ENCODE measurements around the gene ATP6V1C2.
A peak's percentile ranks its signal among the peaks of the same experiment; 100 is the strongest.

The ATP6V1C2 gene, protein sequence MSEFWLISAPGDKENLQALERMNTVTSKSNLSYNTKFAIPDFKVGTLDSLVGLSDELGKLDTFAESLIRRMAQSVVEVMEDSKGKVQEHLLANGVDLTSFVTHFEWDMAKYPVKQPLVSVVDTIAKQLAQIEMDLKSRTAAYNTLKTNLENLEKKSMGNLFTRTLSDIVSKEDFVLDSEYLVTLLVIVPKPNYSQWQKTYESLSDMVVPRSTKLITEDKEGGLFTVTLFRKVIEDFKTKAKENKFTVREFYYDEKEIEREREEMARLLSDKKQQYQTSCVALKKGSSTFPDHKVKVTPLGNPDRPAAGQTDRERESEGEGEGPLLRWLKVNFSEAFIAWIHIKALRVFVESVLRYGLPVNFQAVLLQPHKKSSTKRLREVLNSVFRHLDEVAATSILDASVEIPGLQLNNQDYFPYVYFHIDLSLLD

DNA sequence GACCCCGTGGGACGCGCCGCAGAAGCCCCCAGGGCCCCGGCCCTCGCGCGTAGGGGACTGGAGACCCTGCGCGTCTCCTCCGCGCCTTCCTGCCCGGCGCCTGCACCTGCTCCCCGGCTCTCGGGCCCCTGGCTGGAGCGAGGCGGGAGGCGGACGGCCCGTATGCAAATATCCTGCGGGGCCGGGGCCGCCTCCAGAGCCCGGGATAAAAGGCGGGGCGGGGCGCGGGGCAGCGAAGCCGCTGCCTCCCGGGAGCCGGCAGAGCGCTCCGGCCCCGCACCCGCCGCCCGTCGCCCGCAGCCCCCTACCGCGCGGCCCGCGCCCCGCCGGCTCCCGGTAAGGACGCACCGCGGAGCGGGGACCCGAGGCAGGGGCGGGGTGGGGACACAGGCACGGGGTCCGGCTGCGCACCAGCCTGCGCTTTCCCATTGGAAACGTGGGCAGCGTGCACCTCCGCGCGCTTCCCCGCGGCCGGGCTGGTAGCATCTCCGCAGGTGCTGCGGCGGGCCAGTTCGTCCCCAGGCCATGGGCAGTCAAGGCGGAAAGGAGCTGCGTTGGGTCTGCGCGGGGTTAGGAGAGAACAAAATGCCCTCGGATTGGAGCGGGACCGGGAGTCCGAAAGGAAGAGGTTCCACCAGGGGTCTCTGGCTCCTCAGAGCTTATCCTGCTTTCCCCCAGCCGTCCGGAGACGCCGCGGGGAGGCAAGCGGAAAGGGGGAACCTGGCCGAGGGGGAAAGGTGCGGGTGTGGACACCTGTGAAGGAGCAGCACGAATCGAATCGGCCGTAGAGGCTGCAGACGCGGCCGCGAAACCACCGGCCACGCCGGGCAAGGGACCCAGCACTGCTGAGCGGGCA lies at the start of gene ATP6V1C2:
Gene ATP6V1C2, plus strand, starts transcription at position 235 of the 856 bp plus-strand sequence. CDS start 1,220 bp downstream, outside the sequence.
- DNase-seq: peak; percentile 56

DNA sequence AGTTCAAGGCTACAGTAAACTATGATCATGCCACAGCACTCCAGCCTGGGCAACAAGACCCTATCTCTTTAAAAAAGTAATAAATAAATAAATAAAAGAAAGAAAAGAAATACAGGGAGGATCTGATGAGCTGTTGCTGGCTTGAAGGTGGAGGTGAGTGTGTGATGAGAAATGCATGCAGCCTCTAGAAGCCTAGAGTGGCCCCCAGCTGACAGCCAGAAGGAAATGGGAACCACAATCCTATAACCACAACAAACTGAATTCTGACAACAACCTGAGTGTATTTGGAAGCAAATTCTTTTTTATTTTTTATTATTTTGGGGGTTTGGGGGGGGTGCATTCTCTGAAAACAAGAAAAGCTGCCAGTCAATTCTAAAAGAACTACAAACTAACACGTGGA lies 46.3 kb upstream of the ATP6V1C2 start:
- DNase-seq: no peak

DNA sequence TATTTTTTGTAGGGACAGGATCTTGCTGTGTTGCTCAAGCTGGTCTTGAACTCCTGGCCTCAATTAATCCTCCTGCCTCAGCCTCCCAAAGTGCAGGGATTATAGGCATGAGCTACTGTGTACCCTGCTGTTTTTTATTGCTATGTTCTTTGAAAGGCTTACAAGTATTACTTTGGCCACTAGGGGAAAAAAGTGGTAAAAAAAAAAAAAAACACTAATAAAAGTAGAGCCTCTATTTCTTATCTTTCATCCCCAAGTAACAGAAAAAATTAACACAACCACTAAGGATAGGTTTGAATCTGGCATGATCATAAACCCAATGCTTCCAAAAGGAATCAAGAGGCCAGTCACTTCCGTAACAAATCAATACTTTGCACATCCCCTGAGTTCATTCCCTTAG lies 43.2 kb upstream of the ATP6V1C2 start:
- no peak for DNase-seq

DNA sequence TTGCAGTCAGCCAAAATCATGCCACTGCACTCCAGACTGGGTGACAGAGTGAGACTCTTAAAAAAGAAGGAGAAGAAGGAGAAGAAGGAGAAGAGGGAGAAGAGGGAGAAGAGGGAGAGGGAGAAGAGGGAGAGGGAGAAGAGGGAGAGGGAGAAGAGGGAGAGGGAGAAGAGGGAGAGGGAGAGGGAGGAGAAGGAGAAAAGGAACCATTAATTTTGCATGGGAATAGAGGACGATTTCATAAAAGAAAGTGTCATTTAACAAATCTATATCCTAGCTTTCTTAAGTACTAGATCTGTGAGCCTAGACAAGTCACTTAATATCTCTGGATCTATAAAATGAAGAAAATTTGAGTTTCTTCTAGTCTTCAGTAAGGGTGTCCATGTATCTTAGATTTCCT lies 41.2 kb upstream of the ATP6V1C2 start:
- DNase-seq: no peak

DNA sequence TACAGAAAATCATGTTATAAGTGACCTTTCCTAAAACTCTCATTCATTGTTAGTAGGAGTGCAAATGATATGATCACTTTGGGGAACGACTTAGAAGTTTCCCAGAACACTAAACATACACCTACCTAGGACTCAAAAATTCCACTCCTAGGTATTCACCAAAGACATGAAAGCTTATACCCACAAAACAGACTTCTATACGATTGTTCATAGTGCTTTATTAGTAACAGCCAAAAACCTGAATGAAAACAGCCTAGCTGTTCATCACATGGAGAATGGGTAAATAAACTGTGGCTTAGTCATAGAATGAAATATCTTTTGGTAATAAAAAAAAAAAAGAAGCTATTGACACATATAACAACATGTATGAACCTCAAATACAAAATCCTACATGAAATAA lies 40.5 kb upstream of the ATP6V1C2 start:
- DNase-seq: no peak

DNA sequence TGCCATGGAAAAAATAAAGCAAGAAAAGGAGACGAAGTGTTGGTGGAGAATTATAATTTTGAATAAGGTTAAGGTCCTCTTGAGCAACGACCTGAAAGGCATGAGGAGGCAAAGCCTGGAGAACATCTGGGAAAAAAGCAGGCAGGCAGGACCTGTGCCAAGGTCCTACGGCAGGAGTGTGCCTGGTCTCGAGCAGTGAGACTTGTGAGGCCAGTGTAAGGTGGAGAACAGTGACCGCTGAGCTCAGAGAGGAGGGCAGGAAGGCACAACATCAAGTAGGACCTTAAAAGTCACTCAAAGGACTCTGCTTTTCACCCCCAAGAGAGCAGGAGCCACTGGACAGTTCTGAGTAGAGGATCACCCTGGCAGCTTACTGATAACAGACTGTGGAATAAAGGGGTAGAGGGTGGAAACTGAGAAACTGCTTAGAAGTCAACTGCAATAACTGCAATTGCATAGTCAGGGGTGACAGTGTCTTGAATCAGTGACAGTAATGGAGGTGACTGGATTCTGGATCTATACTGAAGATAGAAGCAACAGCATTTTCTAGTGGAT lies 35.2 kb upstream of the ATP6V1C2 start:
- DNase-seq: no peak

DNA sequence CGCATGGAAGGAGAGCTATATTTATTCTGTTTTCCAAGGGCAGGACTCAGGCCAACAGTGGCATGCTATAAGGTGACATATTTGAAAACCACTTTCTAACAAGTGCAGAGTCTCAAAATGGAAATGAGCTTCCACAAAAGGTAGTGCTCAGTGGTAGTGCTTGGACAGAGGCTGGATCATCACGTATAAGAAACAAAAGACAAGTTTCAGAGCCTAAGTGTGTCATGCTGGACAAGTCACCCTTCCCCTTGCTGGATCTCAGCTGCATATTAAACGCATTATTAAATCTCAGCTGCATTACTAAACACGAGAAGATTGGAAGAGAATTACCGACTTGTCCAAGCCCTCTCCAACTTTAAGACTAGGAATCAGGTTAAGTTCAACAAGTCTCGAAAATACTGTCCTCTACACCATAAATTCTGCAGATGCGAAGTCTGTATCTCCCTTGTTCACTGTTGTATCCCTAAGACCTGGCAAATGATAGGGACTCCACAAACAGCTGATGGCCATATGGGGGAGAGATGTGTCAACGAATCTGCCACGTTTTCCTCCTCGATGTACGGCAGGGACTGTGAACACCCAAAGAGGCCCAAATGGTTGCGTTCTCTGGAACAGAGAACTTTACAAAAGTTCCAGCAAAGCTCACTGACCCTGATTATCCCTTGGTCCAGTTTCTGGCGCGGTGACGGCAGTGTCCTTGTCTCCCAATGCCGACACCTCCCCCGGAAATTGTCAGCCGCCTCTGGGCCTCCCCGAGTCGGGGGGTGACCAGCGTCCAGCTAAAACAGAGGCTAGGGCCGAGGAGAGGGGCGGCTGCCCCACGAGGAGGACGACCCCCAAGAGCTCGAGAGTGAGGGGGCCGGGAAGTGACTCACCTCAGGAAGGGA lies 32.3 kb upstream of the ATP6V1C2 start:
- no peak for DNase-seq

DNA sequence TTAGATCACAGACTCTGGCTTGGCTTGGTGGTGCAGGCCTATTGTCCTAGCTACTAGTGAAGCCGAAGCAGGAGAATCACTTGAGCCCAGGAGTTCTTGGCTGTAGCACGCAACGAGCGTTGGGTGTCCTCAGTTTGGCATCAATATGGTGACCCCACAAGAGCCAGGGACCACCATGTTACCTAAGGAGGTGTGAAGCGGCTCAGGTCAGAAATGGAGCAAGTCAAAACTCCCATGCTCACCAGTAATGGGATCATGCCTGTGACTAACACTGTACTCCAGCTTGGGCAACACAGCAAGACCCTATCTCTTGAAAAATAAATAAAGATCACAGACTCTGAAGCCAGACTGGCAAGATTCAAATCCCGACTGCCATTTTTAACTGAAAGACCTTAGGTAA lies 29.9 kb upstream of the ATP6V1C2 start:
- DNase-seq: peak; percentile 34

DNA sequence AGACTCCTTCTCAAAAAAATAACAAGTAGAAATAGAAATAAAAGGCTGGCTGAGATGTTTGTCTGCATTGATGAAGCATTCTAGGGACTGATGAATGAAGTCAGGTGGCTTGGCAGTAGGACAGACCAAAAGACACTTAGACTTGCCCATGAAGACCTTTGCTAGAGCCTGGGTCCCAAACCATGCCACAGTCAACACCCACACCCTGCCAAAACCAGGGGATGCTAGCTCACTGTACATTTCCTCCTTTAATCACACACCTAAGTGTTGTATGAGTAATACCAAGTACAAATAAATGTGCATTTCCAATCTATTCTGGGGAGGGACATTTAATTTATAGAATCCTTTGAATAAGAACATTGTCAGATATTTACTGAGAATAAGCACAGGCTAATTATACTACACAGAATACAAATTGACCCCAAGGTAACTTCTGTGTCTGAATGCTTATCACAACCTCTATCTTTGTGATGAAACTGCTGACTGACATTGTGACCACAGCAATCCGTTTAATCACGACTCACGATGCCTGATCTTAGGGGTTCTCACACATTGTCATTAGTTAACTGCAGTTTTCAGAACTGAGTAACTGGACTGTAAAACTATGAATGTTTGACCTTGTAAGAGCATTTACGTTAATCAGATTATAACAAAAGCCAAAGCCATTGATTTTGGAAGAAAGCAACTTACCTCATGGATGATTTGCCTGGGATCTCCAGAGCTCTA lies 21.2 kb upstream of the ATP6V1C2 start:
- no peak for DNase-seq

DNA sequence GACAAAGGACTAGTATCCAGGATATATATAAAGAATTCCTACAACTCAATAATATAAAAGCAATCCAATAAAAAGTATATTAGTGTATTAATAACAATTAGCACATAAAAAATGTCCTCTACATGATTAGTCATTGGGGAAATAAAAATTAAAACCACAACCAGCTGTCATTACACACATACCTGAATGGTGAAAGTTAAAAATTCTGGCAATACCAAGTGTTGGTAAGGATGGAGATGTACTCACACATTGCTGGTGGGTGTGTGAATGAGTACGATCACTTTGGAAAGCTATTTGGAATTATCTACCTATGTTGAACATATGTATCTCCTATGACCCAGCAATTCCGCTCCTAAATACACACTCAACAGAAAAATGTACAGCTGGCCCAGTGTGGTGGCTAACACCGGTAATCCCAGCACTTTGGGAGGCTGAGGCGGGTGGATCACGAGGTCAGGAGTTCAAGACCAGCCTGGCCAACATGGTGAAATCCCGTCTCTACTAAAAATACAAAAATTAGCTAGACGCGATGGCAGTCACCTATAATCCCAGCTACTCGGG lies 17.3 kb upstream of the ATP6V1C2 start:
- no peak for DNase-seq

DNA sequence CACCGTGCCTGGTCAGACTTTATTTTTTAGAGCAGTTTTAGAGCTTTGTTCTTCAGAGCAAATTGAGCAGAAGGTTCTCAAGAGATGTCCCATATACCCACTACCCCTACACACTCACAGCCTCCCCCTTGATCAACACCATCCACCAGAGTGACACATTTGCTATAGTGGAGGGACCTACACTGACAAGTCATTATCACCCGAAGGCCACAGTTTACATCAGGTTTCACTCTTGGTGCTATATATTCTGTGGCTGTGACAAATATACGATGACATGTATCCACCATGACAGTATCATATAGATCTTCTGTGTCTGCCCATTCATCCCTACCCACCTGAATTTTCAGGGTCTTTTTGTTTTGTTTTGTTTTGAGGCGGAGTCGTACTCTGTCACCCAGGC lies 15.4 kb upstream of the ATP6V1C2 start:
- DNase-seq: no peak

DNA sequence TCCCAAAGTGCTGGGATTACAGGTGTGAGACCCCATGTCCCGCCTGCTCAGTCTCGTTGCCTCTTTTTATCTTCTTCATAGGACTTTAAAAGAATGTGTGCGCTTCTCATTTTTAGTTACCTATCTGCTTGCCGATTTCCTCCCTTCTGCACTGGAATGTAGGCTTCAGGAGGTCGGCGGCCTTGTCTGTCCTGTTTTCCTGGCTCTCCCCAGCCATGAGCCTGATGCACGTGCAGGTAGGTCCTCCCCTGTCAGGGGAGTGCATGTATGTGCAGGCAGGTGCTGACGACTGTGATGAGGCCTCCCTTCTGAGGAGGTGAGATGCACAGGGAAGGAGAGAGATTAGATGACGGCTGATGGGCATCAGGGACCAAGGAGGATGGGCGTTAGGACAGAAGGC lies 13.6 kb upstream of the ATP6V1C2 start:
- no peak for DNase-seq

DNA sequence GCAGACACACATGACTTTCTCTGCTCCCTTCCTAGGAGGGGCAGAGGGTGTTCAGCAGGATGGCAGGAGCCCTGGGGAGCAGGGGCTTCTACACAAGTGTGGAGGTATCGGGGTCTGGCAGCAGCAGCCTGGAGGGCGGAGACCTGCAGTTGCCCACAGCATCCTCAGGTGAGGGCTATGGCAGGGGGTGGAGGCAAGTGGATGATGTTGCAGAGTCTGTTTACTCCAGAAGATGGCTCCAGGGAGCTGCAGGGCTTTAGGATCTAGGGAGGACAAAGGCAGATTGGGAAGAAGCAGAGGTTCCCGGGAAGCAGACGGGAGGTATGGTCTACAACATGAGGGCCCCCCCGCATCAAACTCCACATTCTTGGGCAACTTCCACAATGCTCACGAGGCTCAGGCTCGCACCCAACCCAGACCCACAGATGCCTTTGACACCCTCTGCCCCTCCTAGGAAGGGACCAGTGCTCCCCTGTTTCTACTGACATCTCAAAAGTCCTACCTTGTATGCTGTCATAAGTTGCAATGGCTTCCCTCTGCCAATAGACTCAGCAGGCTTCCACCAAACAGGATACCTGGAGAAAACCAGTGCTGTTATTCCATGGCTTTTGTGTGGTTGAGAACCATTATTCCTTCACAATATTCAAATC lies 12.0 kb upstream of the ATP6V1C2 start:
- DNase-seq: no peak

DNA sequence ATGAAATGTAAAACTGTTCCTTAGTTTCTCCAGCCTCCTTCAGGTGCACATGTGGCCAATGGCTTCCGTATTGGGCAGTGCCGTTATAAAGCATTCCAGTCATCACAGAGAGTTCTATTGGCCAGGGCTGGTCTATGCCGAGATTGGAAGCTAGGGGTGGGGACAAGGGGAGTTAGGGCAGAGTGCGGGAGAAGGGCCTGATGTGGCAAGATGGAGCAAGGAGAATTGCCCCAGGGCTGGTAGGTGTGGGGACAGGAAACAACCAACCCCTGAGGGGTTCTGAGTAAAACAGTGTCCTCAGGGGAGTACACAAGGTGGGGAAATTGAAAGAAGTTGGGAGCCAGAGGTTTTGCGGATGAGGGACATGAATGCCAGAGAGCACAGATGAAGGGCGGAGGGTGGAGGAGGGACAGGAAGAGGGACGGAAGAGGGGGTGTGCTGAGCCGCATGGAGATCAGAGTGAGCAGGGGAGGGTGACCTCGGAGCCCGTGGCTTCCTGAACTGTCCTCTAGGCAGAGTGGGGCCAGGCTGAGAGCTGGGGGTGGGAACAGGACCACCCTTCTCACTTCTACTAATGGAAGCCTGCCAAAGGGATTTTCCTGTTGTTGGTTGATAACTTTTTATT lies 9.1 kb upstream of the ATP6V1C2 start:
- no peak for DNase-seq

DNA sequence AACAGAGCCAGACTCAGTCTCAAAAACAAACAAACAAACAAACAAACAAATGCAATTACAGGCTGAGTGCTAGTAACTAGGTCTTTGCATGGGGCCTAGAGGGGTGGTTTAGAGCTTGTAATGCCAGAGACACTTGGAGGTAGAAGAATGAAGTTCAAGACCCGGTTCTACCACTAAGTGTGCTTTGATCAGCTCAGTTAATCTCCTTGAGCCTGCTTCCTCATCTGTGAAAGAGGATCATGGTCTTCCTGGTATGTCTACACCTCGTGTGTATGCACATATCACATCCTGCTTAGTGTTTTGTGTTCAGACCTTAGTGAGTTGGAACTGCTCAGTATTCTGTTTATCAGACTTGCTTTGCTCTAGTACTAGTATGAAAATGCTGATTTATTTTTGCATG lies 4.8 kb upstream of the ATP6V1C2 start:
- DNase-seq: no peak

DNA sequence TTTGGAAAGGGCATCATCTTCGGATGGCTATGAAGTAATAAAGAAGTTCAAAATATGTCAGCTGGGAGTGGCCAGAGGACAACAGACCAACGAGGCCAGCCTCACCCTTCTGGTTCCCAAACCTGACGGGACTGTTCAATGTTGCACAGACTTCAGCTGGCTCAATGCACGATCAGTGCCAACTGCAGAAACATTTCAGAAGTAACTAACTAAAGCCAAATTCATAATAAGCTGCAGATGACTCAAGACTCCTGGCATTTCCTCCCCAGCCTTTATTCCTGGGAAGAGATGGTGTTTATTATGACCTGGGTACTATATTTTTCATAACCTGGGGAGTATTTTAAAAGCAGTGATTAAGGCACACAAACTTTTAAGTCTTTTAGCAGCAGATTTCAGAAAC lies 3.8 kb upstream of the ATP6V1C2 start:
- DNase-seq: no peak

DNA sequence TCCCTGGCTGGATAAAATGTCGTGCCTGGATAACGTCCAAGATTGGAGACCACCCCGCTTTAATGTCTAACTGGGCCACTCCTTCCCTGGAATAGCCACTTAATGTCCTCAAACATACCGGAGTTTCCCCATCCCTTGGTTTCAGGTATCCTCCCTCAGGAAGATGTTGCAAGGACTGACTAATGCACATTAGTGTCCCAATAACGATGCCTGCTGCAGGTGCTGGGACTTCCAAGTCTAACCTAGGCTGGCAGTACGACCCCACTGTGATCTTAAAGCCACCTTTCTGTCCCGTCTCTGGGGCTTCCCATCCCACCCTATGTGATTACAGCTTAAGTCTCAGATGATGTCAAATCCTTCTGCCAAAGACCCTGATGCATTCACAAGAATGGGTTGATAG lies 1.1 kb upstream of the ATP6V1C2 start:
- DNase-seq: no peak

DNA sequence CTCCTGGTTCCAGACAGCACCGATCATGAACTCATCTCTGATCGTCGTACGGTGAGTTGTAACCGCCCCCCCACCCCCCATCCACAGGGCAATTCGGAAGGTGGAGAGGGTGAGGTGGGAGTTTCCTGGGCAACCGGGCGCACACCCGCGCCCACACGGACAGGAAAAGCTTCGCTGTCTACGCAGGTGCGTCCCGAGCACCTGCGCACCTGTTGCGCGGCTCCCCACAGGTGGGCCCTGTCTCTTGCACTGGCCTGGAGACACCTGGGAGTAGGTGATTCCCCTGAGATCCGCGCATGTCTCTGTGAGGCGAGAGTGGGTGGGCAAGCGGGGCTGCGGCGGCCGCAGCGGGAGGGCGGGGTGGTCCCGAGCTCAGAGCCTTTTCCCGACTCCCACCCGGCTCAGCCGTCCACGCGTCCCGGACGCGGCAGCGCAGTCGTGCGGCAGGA lies 459 bp upstream of the ATP6V1C2 start:
- no peak for DNase-seq

DNA sequence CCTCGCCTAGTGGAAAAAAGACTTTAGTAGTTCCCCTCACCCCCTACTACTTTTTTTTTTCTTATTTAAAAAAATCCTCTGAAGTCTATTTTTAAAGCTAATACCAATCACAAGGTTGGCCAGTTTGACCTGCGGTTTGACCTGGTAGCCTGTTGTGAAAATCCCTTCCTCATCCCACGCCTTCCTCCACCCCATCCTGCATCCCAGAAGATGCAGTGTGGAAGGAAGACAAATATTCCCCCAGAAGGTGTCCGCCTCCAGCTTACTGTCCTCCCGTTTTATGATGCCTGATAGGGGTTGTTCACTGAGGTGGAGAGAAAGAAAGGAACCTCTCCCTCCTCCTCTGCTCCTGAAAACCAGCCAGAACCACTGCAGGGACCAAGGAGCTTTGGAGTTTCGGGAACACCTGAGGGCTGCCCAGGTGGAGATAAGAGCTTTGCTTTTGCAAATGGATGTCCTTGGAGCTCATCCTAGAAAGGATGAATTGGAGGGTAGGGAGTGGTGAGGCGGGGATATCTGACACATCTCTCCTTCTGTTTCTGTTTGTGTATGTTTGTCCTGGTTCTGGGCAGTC lies 909 bp downstream of the ATP6V1C2 start:
- DNase-seq: no peak

DNA sequence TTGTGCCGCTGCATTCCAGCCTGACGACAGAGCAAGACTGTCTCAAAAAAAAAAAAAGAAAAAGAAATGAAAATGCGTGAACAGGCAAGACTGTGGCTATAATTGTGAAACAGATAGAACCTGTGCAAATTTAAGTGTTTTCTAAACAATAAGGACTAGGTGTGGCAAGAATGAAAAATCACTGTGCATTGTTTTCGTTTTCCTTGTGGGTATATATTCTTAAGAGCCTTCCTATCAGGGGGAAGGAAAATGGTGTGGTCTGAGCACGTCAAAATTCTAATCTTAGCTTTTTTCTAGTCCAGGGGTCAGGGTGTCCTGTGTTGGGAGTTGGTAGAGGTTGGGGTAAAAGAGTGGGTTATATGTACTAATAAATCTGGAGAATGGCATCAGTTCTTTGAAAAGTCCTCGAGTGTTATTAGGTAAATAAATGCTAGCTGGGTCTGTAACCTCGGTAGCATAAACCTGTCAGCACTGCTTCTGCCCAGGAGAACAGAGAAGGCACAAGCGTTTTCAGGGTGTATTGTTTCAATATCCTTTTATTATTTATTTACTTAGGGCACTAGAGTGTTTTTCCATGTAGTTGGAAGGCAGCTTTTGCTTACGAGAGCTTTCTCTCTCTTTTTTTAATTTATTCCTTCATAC lies 11.6 kb downstream of the ATP6V1C2 start:
- DNase-seq: no peak

Data from activated CD8-positive, alpha-beta memory T cell treated with anti-CD3 and anti-CD28 coated beads, Interleukin-2, amount 50 U/mL, for 48 hours (primary cell).